HL-60/S4 (cell line): Measurements from ENCODE around the gene SMPD4.
"Not testable (repeated sequence)": the region's sequence is repeated elsewhere in the genome, so short reads cannot be mapped to it uniquely, and the experiment has no call there.

Experiments
- in situ Hi-C: fragments of 300-500 bp; cut with MboI; formaldehyde crosslinking; loops from 2 replicates; pipeline ENCODE4 v1.14.3; 2022; ENCODE audit warnings: low sequenced_read_pairs

SMPD4 gene

GRCh38 chr2:130141645-130142370 is 39.6 kb downstream of the SMPD4 start:
- in situ Hi-C loops = not testable (repeated sequence)

- in situ Hi-C loops = not testable (repeated sequence)
These were observed 40.4 kb downstream of the SMPD4 start for GRCh38 chr2:130141002-130141401.

- in situ Hi-C loops = not testable (repeated sequence)
These were observed 40.9 kb downstream of the SMPD4 start for GRCh38 chr2:130140516-130140915.

- in situ Hi-C loops = not testable (repeated sequence)
These were observed 41.8 kb downstream of the SMPD4 start for GRCh38 chr2:130139331-130140280.

- in situ Hi-C loops = not testable (repeated sequence)
These were observed 42.6 kb downstream of the SMPD4 start for GRCh38 chr2:130138841-130139251.

GRCh38 chr2:130138326-130138725 is 43.1 kb downstream of the SMPD4 start:
- in situ Hi-C loops = not testable (repeated sequence)

- in situ Hi-C loops = not testable (repeated sequence)
These were observed 44.3 kb downstream of the SMPD4 start for GRCh38 chr2:130137118-130137517.

GRCh38 chr2:130136546-130136945 is 44.9 kb downstream of the SMPD4 start:
- in situ Hi-C loops = not testable (repeated sequence)

- in situ Hi-C loops = no loop called here
These were observed 45.5 kb downstream of the SMPD4 start for GRCh38 chr2:130135692-130136541.

GRCh38 chr2:130129120-130129829 is 52.1 kb downstream of the SMPD4 start, which contains the start of gene POTEF:
Gene POTEF (minus strand): TSS chr2:130129222. CDS start chr2:130120515, 8,707 bp downstream.
- in situ Hi-C loops = not testable (repeated sequence)

GRCh38 chr2:130128464-130128863 is 52.9 kb downstream of the SMPD4 start:
- in situ Hi-C loops = not testable (repeated sequence)

- in situ Hi-C loops = not testable (repeated sequence)
These were observed 53.7 kb downstream of the SMPD4 start for GRCh38 chr2:130127726-130128125.

- in situ Hi-C loops = not testable (repeated sequence)
These were observed 60.5 kb downstream of the SMPD4 start for GRCh38 chr2:130120924-130121323.

GRCh38 chr2:130102597-130103363 is 78.6 kb downstream of the SMPD4 start:
- in situ Hi-C loops = not testable (repeated sequence)
